Fibroblast of mammary gland (primary cell): Measurements from ENCODE around the gene ANKRD42.

Experiments used
- DNase-seq: peaks from one replicate; pipeline ENCODE4 v3.0.0-alpha.2; 2010; ENCODE audit warnings: low read depth
- H3K4me3 ChIP-seq: 2 replicates; pipeline ENCODE4 v1.5.1; 2011; ENCODE audit warnings: low read depth, mild to moderate bottlenecking, low read length, moderate library complexity; ENCODE audit not compliant: control insufficient read depth
- CTCF ChIP-seq: conservative IDR thresholded peaks from 2 replicates; pipeline ENCODE4 v1.5.1; 2011; ENCODE audit warnings: low read depth, low read length, inconsistent platforms; ENCODE audit not compliant: control insufficient read depth, insufficient read depth

The ANKRD42 gene

GRCh38 chr11:83156144-83156995 is 37.1 kb upstream of the ANKRD42 start:
- DNase-seq: peak; percentile 100
- peak overlapping the region; percentile 82 for H3K4me3 ChIP-seq

GRCh38 chr11:83156996-83157593 is 36.4 kb upstream of the ANKRD42 start, which contains the start of gene PCF11:
PCF11 (plus strand) TSS chr11:83157131; CDS start chr11:83157440, 309 bp downstream.
- no peak for TF ChIP-seq CTCF
- DNase-seq: no peak
- H3K4me3 ChIP-seq: peak within 1 kb of the TSS; percentile 87

More at GRCh38 chr11:83156144-83156995, 37.1 kb upstream of the ANKRD42 start:
- TF ChIP-seq CTCF: no peak

GRCh38 chr11:83157594-83158356 is 35.7 kb upstream of the ANKRD42 start:
- no peak for TF ChIP-seq CTCF
- peak; percentile 44 for DNase-seq
- peak overlapping the region; percentile 87 for H3K4me3 ChIP-seq

- peak; percentile 45 for DNase-seq
- peak overlapping the region; percentile 87 for H3K4me3 ChIP-seq
- TF ChIP-seq CTCF: no peak
These were observed 35.1 kb upstream of the ANKRD42 start for GRCh38 chr11:83158357-83158786.

- TF ChIP-seq CTCF: no peak
- DNase-seq: no peak
- H3K4me3 ChIP-seq: peak overlapping the region; percentile 87
These were observed 34.3 kb upstream of the ANKRD42 start for GRCh38 chr11:83158965-83159901.
